NOMO-1 treated with DMSO at 0.1 percent for 48 hours (cell line): ENCODE results near the gene PVALB.
A peak's percentile ranks its signal among the peaks of the same experiment; 100 is the strongest.

ENCODE experiments used
- DNase-seq: peaks from one replicate; lab custom pipeline; 2025; ENCODE audit not compliant: unreplicated experiment; lab: John Stamatoyannopoulos, UW

PVALB gene

GRCh38 chr22:36846949-36847348, 30.1 kb upstream of the PVALB start:
- no peak for DNase-seq

DNA sequence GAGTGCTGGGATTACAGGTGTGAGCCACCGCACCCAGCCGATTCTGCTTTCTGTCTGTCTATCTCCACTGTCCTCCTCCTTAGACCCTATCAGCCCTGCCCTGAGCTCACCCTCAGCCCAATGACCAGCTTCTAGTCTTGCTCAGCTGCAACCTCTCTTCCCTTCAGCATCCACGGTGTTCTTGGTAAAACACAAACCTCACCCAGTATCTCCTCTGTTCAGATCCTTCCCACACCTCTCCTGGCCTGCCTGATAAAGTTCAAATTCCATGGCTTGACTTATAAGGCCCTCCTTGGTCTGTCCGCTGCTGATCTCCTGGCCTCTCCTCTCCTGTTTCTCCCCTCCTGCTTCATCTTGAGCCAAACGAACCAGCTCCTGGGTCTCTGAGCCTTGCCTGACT, 29.4 kb upstream of the PVALB start:
- DNase-seq, result no peak

DNA sequence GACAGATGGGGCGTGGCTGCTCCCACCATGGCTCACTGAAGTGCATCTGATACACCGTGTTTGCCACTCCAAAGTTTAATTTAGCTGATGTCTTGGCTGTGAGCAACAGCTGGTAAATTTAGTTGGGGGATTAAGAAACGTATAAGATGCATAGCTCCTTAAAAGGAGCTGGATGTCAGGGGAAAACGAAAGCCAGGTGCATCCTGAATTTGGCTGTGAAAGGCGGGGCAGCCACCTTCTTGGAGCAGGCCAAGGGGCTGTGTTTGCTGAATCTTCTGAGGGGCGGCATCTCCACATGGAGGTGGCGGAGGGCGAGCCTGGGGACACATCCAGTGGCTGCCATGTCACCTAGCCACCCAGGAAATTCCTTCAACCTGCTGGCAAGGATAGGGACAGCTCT, 23.3 kb upstream of the PVALB start:
- DNase-seq, result no peak

DNA sequence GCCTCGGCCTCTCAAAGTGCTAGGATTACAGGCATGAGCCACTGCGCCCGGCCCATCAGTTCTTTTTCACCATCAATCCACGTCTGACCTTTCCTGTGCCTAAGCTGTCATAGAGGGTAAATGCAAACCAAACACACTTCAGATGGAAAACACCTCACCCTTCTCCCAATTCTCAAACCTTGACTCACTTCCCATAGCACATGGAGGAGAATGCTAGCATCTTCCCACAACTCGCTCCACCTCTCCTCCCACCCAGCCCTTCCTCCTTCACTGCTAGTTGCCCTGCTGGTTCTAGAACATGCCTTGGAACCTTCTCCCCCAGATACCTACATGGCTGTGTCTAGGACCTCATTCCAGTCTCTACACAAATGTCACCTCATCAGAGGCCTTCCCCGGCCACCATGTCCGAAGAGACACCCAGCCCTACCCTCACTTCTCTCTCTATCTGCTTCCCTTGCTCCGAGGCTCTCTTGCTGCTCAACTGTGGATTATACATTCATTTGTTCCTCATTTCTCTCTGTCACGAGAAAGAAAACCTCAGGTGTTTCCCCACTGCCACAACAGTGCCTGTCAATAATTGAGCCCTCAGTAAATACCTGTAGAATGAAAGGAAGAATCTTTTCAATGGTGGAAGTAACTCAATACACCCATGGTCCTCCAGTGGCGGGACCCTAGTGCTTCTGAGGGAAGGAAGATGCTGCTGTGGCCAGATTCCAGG, 22.7 kb upstream of the PVALB start:
- no peak for DNase-seq

GRCh38 chr22:36838119-36839030, 21.5 kb upstream of the PVALB start:
- DNase-seq, result no peak

DNA sequence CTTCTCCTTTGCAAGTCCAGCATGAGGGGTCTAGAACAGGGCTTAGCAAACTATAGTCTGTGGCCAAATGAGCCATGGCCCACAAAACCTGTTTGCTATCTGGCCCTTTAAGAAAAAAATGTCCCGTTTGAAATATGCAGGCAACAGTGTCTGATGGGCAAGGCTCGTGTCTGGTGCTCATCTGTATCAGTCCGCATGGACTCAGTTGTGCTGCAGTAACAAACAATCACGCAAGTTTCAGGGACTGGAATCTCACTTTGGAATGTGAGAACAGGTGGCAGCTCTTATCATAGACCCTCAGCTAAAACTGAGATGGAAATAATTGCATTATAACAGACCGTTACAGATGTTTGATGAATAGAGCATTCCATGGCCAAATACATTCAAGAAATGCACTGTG, 19.1 kb upstream of the PVALB start:
- no peak for DNase-seq

DNA sequence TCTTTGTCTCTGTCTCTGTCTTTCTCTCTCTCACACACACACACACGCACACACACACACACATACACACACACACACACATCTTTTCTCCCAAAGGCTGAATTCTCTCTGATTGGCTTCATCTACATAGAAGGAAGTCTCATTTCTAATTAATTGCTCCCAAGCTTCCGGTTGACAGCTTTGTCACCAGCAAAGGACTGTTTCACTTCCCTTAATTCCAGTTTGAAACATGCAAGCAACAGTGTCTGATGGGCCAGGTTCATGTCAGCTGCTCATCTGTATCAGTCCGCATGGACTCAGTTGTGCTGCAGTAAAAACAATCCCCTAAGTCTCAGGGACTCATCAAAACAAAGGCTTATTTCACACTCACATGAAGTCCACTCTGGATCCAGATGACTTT, 16.2 kb upstream of the PVALB start:
- DNase-seq, result peak; percentile 94

DNA sequence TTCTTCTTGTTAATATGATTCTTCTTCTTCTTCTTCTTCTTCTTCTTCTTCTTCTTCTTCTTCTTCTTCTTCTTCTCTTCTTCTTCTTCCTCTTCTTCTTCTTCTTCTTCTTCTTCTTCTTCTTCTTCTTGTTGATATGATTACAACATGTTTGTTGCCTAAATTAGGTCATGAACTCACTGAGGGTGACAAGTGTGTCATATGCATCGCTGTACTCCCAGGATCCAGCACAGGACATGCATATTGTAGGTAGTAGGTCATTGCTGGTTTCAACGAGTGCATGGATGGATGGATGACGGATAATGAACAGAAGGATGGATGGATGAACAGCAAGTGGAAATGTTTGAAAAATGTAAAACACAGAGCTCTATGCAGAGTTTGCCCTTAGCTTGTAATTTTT, 14.9 kb upstream of the PVALB start:
- no peak for DNase-seq

DNA sequence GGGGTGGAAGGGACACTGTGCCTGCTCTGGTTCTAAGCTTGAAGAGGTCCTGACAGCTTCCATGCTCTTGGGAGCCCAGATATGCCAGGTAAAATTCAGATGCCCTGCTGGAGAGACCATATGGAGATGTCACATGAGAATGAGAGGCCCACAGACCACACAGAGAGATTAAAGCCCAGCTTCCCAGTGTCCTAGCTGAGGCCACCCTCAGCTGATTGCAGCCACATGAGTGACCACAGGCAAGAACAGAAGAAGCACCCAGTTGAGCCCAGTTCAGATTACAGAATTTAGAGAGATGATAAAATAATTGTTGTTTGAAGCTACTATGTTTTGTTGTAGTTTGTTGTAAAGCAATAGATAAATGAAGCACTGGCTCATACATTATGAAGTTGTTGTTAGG, 14.4 kb upstream of the PVALB start:
- DNase-seq, result no peak

- DNase-seq, result no peak
Observed at GRCh38 chr22:36830601-36831000, 13.8 kb upstream of the PVALB start.

DNA sequence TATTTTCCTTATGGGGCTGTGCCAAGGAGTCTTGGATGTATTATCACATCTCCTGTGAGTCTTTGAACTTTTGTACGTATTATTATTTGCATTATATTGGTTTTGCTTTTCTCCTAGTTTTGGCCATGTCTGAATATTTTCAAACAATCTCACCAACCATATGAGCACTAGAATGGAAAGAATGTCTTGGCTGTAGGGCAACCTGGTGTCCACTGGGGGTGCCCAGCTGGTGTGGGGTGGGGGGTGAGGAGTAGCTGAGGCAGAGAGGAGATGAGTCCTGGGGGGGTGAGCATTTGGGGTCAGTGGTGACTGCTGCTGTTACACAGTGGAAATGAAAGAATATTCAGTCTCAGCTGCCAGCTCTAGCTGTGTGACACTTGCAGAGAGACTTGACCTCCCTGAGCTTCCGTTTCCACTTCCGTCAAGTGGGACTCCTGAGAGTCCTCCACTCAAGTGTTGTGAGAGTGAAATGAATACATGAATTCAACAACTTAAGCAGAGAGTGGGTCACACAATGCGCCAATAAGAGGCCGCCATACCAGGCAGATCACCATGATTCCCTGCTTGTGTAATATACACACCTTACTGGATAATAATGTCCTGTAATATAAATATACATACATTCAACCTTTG, 12.7 kb upstream of the PVALB start:
- DNase-seq, result no peak

DNA sequence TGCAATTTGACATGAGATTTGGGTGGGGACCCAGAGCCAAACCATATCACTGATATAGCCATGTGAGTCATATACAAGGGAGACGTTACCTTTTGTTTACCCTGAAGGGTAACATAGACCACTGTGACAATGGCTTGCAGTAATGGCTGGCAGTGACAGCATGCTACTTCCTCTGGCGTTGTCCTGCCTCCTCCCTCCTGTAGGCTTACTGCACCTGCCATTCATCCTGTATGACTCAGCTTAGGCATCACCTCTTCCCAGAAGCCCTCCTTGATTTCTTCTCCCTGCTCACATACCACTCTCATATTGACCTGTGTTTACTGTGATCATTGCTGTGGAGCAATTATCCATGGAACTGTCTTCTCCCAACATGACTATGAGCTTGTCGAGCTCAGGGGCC, 12.0 kb upstream of the PVALB start:
- DNase-seq, result no peak

- no peak for DNase-seq
Observed at GRCh38 chr22:36826262-36826661, 9.4 kb upstream of the PVALB start.

DNA sequence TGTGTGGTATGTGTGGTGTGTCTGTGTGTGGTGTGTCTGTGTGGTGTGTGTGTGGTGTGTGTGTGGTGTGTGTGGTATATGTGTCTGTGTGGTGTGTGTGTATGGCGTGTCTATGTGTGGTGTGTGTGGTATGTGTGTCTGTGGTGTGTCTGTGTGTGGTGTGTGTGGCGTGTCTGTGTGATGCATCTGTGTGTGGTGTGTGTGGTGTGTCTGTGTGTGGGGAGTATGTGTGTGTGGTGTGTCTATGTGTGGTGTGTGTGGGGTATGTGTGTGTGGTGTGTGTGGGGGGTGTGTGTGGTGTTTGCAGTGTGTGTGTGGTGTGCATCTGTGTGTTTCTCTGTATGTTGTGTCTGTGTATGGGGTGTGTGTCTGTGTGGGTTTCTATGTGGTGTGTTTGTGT, 7.8 kb upstream of the PVALB start:
- no peak for DNase-seq

DNA sequence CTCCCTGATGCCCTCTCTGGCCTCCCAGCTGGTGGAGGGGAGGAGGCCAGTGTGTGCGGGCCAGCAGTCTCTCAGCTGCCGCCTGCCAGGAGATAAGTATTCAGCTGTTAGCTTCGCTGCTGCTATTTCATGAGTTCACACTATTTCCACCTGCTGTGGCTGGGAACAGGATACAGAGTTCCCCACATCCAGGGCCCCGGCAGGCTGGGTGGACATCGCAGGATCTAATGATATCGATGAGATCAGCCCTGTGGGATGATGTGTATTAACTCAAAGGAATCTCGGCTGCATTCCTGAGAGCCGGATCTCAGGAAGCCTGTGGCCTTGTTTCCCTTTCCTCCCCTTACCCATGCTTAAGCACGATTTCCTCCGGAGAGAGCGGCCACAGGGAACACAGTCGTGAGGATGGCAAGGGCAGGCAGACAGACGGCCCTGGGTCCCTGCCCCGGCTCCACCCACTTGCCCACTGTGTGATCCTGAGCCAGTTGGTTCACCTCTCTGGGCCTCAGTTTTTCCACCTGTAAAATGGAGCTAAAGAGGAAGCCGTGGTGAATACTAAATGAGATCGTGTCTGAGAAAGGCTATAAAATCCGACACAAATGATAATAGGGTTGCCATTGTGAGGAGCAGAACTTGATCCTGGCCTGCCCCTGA, 6.5 kb upstream of the PVALB start:
- no peak for DNase-seq

- no peak for DNase-seq
Observed at GRCh38 chr22:36822581-36822980, 5.7 kb upstream of the PVALB start.

- no peak for DNase-seq
Observed at GRCh38 chr22:36819112-36819511, 2.3 kb upstream of the PVALB start.

DNA sequence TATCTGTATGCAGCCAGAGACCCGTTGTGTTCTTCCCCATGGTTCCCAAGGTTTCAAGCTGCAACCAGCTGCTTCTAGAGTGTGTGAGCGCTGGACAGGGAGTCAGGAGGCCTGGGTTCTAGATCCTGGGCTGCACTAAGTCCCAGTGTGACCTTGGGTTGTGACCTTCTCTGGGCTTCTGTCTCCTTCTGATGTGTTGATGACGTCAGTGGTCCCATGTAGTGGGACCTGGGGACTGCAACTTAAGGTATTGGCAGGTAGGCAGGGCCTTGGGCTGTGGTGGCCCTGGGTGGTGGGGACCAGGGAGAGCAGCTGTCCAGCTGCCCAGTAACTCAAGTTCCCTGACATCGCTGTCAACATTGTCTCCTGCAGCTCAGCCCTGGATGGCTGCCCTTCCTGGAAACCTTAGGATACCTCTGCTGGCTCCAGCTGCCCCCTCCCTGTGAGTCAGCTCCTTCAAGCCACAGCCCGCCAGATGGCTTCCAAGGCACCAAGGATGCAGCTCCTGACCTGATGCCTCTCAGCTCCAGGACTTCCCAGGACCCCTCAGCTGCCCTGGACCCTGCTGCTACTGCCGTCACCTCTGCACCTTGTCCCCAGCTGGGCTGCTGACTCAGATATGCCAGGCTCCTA, 1.3 kb upstream of the PVALB start:
- DNase-seq, result no peak

DNA sequence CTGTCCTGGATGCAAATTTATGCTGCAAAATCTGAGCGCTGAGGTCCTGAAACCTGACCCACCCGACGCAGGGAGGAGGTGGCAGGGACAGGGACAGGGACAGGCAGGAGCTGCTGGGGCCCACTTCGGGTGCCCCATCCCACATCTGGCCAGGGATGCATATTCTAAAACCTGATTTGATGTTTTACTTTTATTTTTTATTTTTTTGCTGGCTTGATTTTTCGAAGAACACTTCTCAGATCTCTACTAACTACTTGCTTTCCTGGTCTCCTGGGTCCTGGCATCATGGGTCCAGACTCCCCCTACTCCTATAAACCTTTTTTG, 652 bp upstream of the PVALB start:
- DNase-seq, result no peak

DNA sequence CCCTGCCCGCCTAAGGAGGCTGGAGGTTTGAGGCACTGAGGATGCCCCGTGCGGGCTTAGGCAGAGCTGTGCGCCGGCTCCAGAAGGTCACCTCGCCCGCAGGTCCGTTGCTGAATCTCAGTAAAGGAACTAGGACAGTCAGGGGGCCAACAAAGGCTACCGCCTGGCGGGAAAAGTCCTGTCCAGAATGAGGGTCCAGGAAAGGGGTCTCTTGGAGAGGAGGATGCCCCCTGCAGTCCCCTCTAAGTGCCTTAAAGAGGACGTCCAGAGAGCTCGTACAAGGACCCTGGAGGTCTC, 548 bp downstream of the PVALB start:
- no peak for DNase-seq

DNA sequence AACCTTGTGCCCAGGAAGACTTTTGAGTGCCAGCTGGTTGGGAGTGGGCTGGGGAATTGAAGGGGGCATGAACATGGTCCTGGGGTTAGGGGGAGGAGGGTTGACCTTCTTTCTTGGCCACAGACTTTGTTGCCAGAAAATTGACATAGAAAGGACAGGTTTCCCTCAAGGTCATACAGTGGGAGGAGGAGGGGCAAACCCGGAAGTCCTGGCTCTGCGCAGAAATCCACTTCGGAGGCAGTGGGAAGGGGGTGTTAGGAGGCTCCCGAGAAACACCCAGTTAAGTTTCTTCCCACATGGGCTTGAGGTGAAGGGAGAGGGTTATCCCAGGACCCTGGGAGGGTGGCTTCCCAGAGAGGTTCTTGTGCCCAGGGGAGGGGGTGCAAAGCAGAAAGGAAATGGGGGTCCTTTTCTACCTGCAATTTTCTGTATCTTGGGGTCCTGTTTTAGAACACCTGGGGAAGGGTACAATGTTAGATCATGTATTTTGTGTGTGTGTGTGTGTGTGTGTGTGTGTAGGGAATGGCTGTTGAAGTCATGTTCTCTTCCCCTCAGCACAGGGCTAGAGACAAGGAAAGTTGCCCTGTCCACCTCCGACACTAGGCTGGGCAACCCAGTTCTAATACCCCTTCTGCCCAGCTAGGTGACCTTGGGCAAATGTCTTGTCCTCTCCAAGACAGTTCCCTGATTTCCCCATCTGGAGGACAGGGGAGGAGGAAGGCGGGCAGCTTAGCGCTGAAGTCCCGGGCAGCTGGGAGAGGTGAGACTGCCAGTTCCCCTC, 1.1 kb downstream of the PVALB start:
- DNase-seq, result no peak
